GM19395 (cell line): ENCODE data around the gene KIFAP3.
"Not testable (repeated sequence)": the region's sequence is repeated elsewhere in the genome, so short reads cannot be mapped to it uniquely, and the experiment has no call there.

Experiments
- ATAC-seq: cut with Tn5 transposase; IDR thresholded peaks from one replicate; pipeline ENCODE4 v1.9.1; 2021; ENCODE audit warnings: mild to moderate bottlenecking, moderate library complexity; ENCODE audit not compliant: unreplicated experiment

Gene KIFAP3

GRCh38 chr1:170064821-170065220, 9.7 kb downstream of the KIFAP3 start:
- ATAC-seq, result no peak

GRCh38 chr1:170063109-170063826, 11.2 kb downstream of the KIFAP3 start:
- ATAC-seq, result no peak

- not testable (repeated sequence) for ATAC-seq
These were observed 12.8 kb downstream of the KIFAP3 start for GRCh38 chr1:170061676-170062075.

- ATAC-seq, result not testable (repeated sequence)
These were observed 14.4 kb downstream of the KIFAP3 start for GRCh38 chr1:170060015-170060520.

- no peak for ATAC-seq
These were observed 25.2 kb downstream of the KIFAP3 start for GRCh38 chr1:170049176-170049800.

- ATAC-seq, result no peak
These were observed 26.0 kb downstream of the KIFAP3 start for GRCh38 chr1:170048515-170048914.

GRCh38 chr1:170044187-170044586, 30.3 kb downstream of the KIFAP3 start:
- no peak for ATAC-seq

- no peak for ATAC-seq
These were observed 32.9 kb downstream of the KIFAP3 start for GRCh38 chr1:170041423-170042192.

- no peak for ATAC-seq
These were observed 41.8 kb downstream of the KIFAP3 start for GRCh38 chr1:170032531-170033280.

GRCh38 chr1:170030212-170030611, 44.3 kb downstream of the KIFAP3 start:
- no peak for ATAC-seq

- ATAC-seq, result no peak
These were observed 46.7 kb downstream of the KIFAP3 start for GRCh38 chr1:170027760-170028159.

GRCh38 chr1:170020859-170021258, 53.6 kb downstream of the KIFAP3 start:
- ATAC-seq, result no peak

- no peak for ATAC-seq
These were observed 57.0 kb downstream of the KIFAP3 start for GRCh38 chr1:170017478-170017877.

- no peak for ATAC-seq
These were observed 61.6 kb downstream of the KIFAP3 start for GRCh38 chr1:170012920-170013319.

- ATAC-seq, result no peak
These were observed 64.1 kb downstream of the KIFAP3 start for GRCh38 chr1:170010443-170010842.

GRCh38 chr1:170009551-170009950, 64.9 kb downstream of the KIFAP3 start:
- ATAC-seq, result no peak

- not testable (repeated sequence) for ATAC-seq
These were observed 65.8 kb downstream of the KIFAP3 start for GRCh38 chr1:170008745-170009144.

GRCh38 chr1:170003270-170003835, 71.1 kb downstream of the KIFAP3 start:
- ATAC-seq, result not testable (repeated sequence)

GRCh38 chr1:170001266-170001665, 73.2 kb downstream of the KIFAP3 start:
- ATAC-seq, result no peak

GRCh38 chr1:169999761-170000160, 74.7 kb downstream of the KIFAP3 start:
- ATAC-seq, result no peak
